PFSK-1 (cell line): Measurements from ENCODE around the gene ITGA3.

Experiments
- FOXP2 ChIP-seq: optimal IDR thresholded peaks from 2 replicates; pipeline ENCODE3; 2011; ENCODE audit warnings: borderline replicate concordance, control low read depth, inconsistent platforms; ENCODE audit not compliant: insufficient read depth; ENCODE audit errors: extremely low read length, extremely low read depth
- POLR2AphosphoS5 ChIP-seq: IDR thresholded peaks from 2 replicates; pipeline ENCODE4 v1.6.1; 2012; ENCODE audit warnings: low read depth, mild to moderate bottlenecking, control low read depth, low read length, moderate library complexity
- SIN3A ChIP-seq: IDR thresholded peaks from 2 replicates; pipeline ENCODE4 v1.6.1; 2012; ENCODE audit warnings: mild to moderate bottlenecking, low read length, moderate library complexity, borderline replicate concordance; ENCODE audit not compliant: insufficient read depth
- TAF1 ChIP-seq: IDR thresholded peaks from 2 replicates; pipeline ENCODE4 v1.6.1; 2012; ENCODE audit warnings: low read length, control low read depth, borderline replicate concordance; ENCODE audit not compliant: insufficient read depth
- TF ChIP-seq, protein P1 (sequence below), 2 experiments: IDR thresholded peaks; 2 replicates each; pipeline versions ENCODE4 v1.6.1 to v1.8.0; 2011 to 2012; ENCODE audit warnings: low read depth in 2 of 2, low read length in 2 of 2, control low read depth in 1 of 2, inconsistent platforms in 1 of 2, mild to moderate bottlenecking in 1 of 2, moderate library complexity in 1 of 2; ENCODE audit not compliant: insufficient read depth in 1 of 2

The ITGA3 gene

DNA sequence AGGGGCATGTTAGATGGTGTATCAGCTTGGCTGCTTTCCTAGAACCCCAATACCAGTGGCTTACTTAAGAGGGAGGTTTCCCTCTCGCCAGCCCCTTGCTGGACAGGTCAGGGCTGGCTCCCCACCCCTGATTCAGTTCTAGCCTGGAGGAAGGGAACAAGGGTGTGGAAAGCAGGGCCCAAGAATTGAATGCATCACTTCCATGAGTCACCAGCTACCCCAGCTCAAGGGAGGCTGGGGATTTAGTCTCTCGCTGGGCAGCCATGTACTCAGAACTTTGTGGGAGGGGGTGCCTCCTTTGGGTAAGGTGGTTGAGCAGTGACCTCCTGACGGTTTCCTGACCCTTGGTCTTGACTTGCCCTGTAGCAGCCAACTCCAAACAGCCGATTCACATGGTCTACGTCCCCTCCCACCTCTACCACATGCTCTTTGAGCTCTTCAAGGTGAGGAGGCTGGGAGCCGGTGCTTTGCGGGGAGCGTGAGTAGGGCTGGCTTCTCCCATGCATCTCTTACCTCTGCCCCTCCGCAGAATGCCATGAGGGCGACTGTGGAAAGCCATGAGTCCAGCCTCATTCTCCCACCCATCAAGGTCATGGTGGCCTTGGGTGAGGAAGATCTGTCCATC is 52.0 kb downstream of the ITGA3 start:
- TF ChIP-seq POLR2AphosphoS5 (no peak), TAF1 (no peak), FOXP2 (no peak), SIN3A (no peak)
- TF ChIP-seq, protein P1, sequence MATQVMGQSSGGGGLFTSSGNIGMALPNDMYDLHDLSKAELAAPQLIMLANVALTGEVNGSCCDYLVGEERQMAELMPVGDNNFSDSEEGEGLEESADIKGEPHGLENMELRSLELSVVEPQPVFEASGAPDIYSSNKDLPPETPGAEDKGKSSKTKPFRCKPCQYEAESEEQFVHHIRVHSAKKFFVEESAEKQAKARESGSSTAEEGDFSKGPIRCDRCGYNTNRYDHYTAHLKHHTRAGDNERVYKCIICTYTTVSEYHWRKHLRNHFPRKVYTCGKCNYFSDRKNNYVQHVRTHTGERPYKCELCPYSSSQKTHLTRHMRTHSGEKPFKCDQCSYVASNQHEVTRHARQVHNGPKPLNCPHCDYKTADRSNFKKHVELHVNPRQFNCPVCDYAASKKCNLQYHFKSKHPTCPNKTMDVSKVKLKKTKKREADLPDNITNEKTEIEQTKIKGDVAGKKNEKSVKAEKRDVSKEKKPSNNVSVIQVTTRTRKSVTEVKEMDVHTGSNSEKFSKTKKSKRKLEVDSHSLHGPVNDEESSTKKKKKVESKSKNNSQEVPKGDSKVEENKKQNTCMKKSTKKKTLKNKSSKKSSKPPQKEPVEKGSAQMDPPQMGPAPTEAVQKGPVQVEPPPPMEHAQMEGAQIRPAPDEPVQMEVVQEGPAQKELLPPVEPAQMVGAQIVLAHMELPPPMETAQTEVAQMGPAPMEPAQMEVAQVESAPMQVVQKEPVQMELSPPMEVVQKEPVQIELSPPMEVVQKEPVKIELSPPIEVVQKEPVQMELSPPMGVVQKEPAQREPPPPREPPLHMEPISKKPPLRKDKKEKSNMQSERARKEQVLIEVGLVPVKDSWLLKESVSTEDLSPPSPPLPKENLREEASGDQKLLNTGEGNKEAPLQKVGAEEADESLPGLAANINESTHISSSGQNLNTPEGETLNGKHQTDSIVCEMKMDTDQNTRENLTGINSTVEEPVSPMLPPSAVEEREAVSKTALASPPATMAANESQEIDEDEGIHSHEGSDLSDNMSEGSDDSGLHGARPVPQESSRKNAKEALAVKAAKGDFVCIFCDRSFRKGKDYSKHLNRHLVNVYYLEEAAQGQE (IDR thresholded peaks at IDR 0.05; ENCODE audit: insufficient read depth in 1 of 2, low read depth in 2 of 2, low read length in 2 of 2), result no peak

DNA sequence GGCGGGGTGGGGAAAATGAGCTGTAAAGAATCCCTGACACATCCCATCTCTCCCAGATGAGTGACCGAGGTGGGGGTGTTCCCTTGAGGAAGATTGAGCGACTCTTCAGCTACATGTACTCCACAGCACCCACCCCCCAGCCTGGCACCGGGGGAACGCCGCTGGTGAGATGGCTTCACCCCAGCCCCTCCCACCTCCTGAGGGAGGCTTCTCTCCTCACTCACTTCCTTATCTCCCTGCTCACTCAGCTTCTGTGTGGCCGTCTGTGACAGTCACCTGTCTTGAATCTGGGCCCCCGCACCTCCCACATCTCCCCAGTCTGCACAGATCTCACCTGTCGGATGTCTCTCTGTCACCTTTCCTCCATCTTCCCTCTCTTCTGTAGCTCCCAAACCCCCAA is 52.6 kb downstream of the ITGA3 start:
- TF ChIP-seq, protein P1 (IDR thresholded peaks at IDR 0.05; ENCODE audit: insufficient read depth in 1 of 2, low read depth in 2 of 2, low read length in 2 of 2), result no peak
- TF ChIP-seq SIN3A (no peak), FOXP2 (no peak), POLR2AphosphoS5 (no peak), TAF1 (no peak)

DNA sequence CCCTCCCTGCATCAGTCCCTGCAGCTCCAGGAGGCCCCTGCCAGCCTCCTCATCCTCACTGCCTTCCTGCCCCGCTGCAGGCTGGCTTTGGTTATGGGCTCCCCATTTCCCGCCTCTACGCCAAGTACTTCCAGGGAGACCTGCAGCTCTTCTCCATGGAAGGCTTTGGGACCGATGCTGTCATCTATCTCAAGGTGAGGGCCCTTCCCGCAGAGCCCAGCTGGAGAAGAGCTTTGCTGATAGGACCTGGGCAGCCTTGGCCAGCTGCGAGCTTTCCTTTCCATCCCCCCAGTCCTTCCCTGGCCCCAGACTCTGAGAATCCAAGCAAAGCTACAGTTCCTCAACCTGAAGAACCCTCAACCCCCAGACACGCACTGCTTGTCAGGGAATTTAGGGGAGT is 53.3 kb downstream of the ITGA3 start:
- no peak for TF ChIP-seq POLR2AphosphoS5
- TF ChIP-seq, protein P1 (IDR thresholded peaks at IDR 0.05; ENCODE audit: insufficient read depth in 1 of 2, low read depth in 2 of 2, low read length in 2 of 2), result no peak
- no peak for TF ChIP-seq SIN3A
- no peak for TF ChIP-seq FOXP2
- no peak for TF ChIP-seq TAF1

DNA sequence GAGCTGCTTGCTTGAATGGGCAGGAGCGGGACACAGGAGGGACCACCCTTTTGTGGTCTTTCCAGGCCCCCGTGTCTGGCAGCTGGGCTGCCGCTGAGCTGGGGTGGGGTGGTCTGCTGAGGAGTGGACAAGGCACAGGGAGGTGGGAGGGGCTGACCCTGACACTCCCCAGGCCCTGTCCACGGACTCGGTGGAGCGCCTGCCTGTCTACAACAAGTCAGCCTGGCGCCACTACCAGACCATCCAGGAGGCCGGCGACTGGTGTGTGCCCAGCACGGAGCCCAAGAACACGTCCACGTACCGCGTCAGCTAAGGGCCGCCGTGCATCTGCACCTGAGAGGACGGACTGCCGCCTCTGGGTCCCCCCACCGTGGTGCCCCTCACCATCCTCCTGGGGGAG is 53.9 kb downstream of the ITGA3 start:
- TF ChIP-seq POLR2AphosphoS5, result no peak

DNA sequence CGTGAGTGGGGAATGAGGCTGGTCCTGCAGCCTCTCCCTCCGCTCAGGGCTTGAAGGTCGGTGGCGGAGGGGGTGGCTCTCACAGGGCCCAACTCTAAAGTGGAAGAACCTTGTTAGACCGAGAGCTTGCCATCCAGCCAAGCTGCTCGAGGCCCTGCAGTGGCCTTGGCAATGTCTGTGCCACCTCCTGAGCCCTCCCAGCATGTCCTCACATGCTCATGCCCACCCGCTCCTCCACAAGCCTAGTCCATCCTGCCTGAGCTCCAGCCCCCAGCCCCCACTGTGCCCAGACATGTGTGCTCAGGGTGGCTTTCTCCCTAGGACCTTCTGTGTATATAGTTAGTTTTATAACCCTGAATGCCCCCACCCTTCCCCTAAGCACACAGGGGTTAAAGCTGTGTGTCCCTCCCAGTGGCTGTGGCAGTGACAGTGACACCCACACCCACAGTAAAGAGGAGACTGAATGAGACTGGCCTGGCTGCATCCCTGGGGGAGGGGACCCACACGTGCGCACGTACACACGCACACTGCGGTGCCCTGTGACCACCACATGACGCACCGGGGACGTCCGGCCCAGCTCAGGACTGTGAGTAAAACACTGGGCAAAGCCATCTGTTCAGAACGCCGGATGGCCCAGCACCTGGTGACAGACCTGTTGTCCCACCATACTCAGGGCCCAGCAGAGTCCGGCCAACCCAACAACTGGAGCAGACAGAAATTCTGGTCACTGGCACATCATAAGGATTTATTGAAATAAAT is 54.9 kb downstream of the ITGA3 start:
- TF ChIP-seq, protein P1 (IDR thresholded peaks at IDR 0.05; ENCODE audit: insufficient read depth in 1 of 2, low read depth in 2 of 2, low read length in 2 of 2), result no peak
- TF ChIP-seq TAF1 (no peak), POLR2AphosphoS5 (no peak), SIN3A (no peak), FOXP2 (no peak)
